ENCODE data around the gene FAM168B. TPM values are rescaled to one million over a fixed set of nuclear protein-coding genes. Genes with fewer than 3 reads are reported as not detected.

FAM168B gene
- polyA plus RNA-seq, 1 donor (not counting 4 experiments of a cell fraction or from before 2014, with no cell fraction given): 50.8 TPM

GRCh38 chr2:131022731-131023130 lies 70.5 kb downstream of the FAM168B start:
- dilution Hi-C loops (cut with MboI; ENCODE audit: extremely low pct_ligation_motif_present, low sequenced_read_pairs): no loop called here
- Histone ChIP-seq H3K9ac (ENCODE audit: control insufficient read depth, extremely low read depth, insufficient read depth, low read length) (no peak overlapping the region), H3K9me3 (ENCODE audit: control insufficient read depth, low read depth, low read length) (peaks cover 3% of the 10 kb centered on the region), H3K4me3 (ENCODE audit: control insufficient read depth in 2 of 3, extremely low read depth in 1 of 3, insufficient read depth in 2 of 3, low read depth in 1 of 3, low read length in 3 of 3) (no peak overlapping the region), H3K27me3 (ENCODE audit: control insufficient read depth, extremely low read depth, insufficient read depth, low read length) (no peaks in the 10 kb centered on the region), H3K4me1 (ENCODE audit: control insufficient read depth, extremely low read depth, insufficient read depth, low read length) (peaks cover 24% of the 10 kb centered on the region), H3K27ac (ENCODE audit: control insufficient read depth, insufficient read depth, low read length) (no peak overlapping the region), H2AFZ (ENCODE audit: control insufficient read depth, low read length) (no peak overlapping the region), H4K20me1 (ENCODE audit: control insufficient read depth, extremely low read depth, insufficient read depth, low read length) (no peaks in the 10 kb centered on the region), H3K4me2 (ENCODE audit: control insufficient read depth, extremely low read depth, insufficient read depth, low read depth, low read length) (no peak overlapping the region), H3K36me3 (ENCODE audit: control insufficient read depth in 2 of 2, extremely low read depth in 1 of 2, insufficient read depth in 2 of 2, low read length in 2 of 2) (peaks cover 0 to 3% of the 10 kb centered on the region in 2 experiments), H3K79me2 (ENCODE audit: control insufficient read depth, insufficient read depth, low read length) (no peaks in the 10 kb centered on the region), H3K9me1 (ENCODE audit: control insufficient read depth, extremely low read depth, insufficient read depth, low read length) (no peaks in the 10 kb centered on the region)
- no peak for DNase-seq (ENCODE audit: low read depth, low spot score)
- no peak for FAIRE-seq
- TF ChIP-seq EZH2 (IDR thresholded peaks at IDR 0.05; ENCODE audit: low read length) (no peak), CTCF (optimal IDR thresholded peaks at IDR 0.05 in 1 of 3, IDR thresholded peaks at IDR 0.05 in 1 of 3, conservative IDR thresholded peaks at IDR 0.05 in 1 of 3; ENCODE audit: extremely low read depth in 1 of 3, insufficient read depth in 2 of 3, low read length in 3 of 3) (no peak)

GRCh38 chr2:131016826-131017741 lies 76.2 kb downstream of the FAM168B start:
- dilution Hi-C loops (cut with MboI; ENCODE audit: extremely low pct_ligation_motif_present, low sequenced_read_pairs): no loop called here
- H3K9me3 ChIP-seq (ENCODE audit: control insufficient read depth, low read depth, low read length): no peaks in the 10 kb centered on the region
- H3K9me1 ChIP-seq (ENCODE audit: control insufficient read depth, extremely low read depth, insufficient read depth, low read length): no peaks in the 10 kb centered on the region
- H3K27ac ChIP-seq (ENCODE audit: control insufficient read depth, insufficient read depth, low read length): peak overlapping the region; percentile 96
- peaks cover 48% of the 10 kb centered on the region for H3K4me1 ChIP-seq (ENCODE audit: control insufficient read depth, extremely low read depth, insufficient read depth, low read length)
- H3K4me3 ChIP-seq (ENCODE audit: control insufficient read depth in 2 of 3, extremely low read depth in 1 of 3, insufficient read depth in 2 of 3, low read depth in 1 of 3, low read length in 3 of 3): peak overlapping the region; percentile 1 to 69 (median 66)
- peak overlapping the region; percentile 98 for H3K4me2 ChIP-seq (ENCODE audit: control insufficient read depth, extremely low read depth, insufficient read depth, low read depth, low read length)
- TF ChIP-seq EZH2 (IDR thresholded peaks at IDR 0.05; ENCODE audit: low read length): no peak
- H3K9ac ChIP-seq (ENCODE audit: control insufficient read depth, extremely low read depth, insufficient read depth, low read length): peak overlapping the region; percentile 87
- no peaks in the 10 kb centered on the region for H3K27me3 ChIP-seq (ENCODE audit: control insufficient read depth, extremely low read depth, insufficient read depth, low read length)
- H2AFZ ChIP-seq (ENCODE audit: control insufficient read depth, low read length): peak overlapping the region; percentile 71
- peak; percentile 99 for FAIRE-seq
- no peaks in the 10 kb centered on the region for H3K36me3 ChIP-seq (ENCODE audit: control insufficient read depth in 2 of 2, extremely low read depth in 1 of 2, insufficient read depth in 2 of 2, low read length in 2 of 2)
- peak; percentile 78 for DNase-seq (ENCODE audit: low read depth, low spot score)
- no peaks in the 10 kb centered on the region for H3K79me2 ChIP-seq (ENCODE audit: control insufficient read depth, insufficient read depth, low read length)
- H4K20me1 ChIP-seq (ENCODE audit: control insufficient read depth, extremely low read depth, insufficient read depth, low read length): no peaks in the 10 kb centered on the region

Data from keratinocyte (primary cell).